Kidney epithelial cell (primary cell): ENCODE data around the gene RNF217. TPM values are rescaled to one million over a fixed set of nuclear protein-coding genes. Genes with fewer than 3 reads are reported as not detected.

ENCODE experiments used
- DNase-seq: peaks from one replicate; pipeline ENCODE4 v3.0.0-alpha.2; 2010; ENCODE audit warnings: low read depth
- H3K27me3 ChIP-seq: 2 replicates; pipeline ENCODE4 v1.6.0; 2011; ENCODE audit warnings: low read length; ENCODE audit not compliant: control insufficient read depth, insufficient read depth
- H3K36me3 ChIP-seq: 2 replicates; pipeline ENCODE4 v1.5.1; 2011; ENCODE audit warnings: low read length; ENCODE audit not compliant: control insufficient read depth, insufficient read depth
- H3K4me3 ChIP-seq: 2 replicates; pipeline ENCODE4 v1.5.1; 2011; ENCODE audit warnings: low read depth, mild to moderate bottlenecking, control low read depth, low read length
- CTCF ChIP-seq: IDR thresholded peaks from 2 replicates; pipeline ENCODE4 v1.5.1; 2011; ENCODE audit warnings: mild to moderate bottlenecking, moderate library complexity, low read length, control low read depth, inconsistent platforms; ENCODE audit not compliant: insufficient read depth, poor library complexity, severe bottlenecking
- total RNA-seq: library from RNA; depleted of rRNA; stranded (reverse); fragments of >200 nt; gene quantifications from 2 replicates; pipeline ENCODE4 v1.2.3, GENCODE V29; 2015

RNF217 gene
- total RNA-seq, 1 donor from 2014 or later = 22.1 TPM

GRCh38 chr6:125038925-125039324, 76.7 kb downstream of the RNF217 start:
- DNase-seq = no peak
- Histone ChIP-seq H3K4me3 (no peak overlapping the region), H3K36me3 (no peaks in the 10 kb centered on the region), H3K27me3 (no peaks in the 10 kb centered on the region)
- TF ChIP-seq CTCF = no peak

- no peaks in the 10 kb centered on the region for H3K36me3 ChIP-seq
- no peak for DNase-seq
- no peak for TF ChIP-seq CTCF
- no peaks in the 10 kb centered on the region for H3K27me3 ChIP-seq
- no peak overlapping the region for H3K4me3 ChIP-seq
These were observed 79.7 kb downstream of the RNF217 start for GRCh38 chr6:125041740-125042459.

- TF ChIP-seq CTCF = no peak
- Histone ChIP-seq H3K4me3 (no peak overlapping the region), H3K27me3 (no peaks in the 10 kb centered on the region), H3K36me3 (no peaks in the 10 kb centered on the region)
- no peak for DNase-seq
These were observed 81.8 kb downstream of the RNF217 start for GRCh38 chr6:125044066-125044465.

- Histone ChIP-seq H3K36me3 (no peaks in the 10 kb centered on the region), H3K4me3 (no peak overlapping the region), H3K27me3 (no peaks in the 10 kb centered on the region)
- DNase-seq = no peak
- TF ChIP-seq CTCF = no peak
These were observed 82.4 kb downstream of the RNF217 start for GRCh38 chr6:125044667-125045066.

- no peak for DNase-seq
- TF ChIP-seq CTCF = no peak
- no peaks in the 10 kb centered on the region for H3K36me3 ChIP-seq
- H3K27me3 ChIP-seq = no peaks in the 10 kb centered on the region
- H3K4me3 ChIP-seq = no peak overlapping the region
These were observed 84.1 kb downstream of the RNF217 start for GRCh38 chr6:125046107-125046925.

GRCh38 chr6:125048274-125048673, 86.0 kb downstream of the RNF217 start:
- H3K36me3 ChIP-seq = no peaks in the 10 kb centered on the region
- DNase-seq = no peak
- no peaks in the 10 kb centered on the region for H3K27me3 ChIP-seq
- TF ChIP-seq CTCF = no peak
- H3K4me3 ChIP-seq = no peak overlapping the region
